GM18951 (cell line): ENCODE results near the gene IP6K1.

ENCODE experiments used
- POLR2A ChIP-seq: IDR thresholded peaks from 4 replicates; pipeline ENCODE4 v1.6.1; 2011; ENCODE audit warnings: mild to moderate bottlenecking; ENCODE audit not compliant: insufficient read length, insufficient read depth; ENCODE audit errors: extremely low read depth
- in situ Hi-C: fragments of 300-500 bp; cut with MboI; formaldehyde crosslinking; loops from one replicate; pipeline ENCODE4 v1.12.0; 2022; ENCODE audit warnings: low sequenced_read_pairs, mixed read lengths, inconsistent platforms; ENCODE audit not compliant: unreplicated experiment

The IP6K1 gene

DNA sequence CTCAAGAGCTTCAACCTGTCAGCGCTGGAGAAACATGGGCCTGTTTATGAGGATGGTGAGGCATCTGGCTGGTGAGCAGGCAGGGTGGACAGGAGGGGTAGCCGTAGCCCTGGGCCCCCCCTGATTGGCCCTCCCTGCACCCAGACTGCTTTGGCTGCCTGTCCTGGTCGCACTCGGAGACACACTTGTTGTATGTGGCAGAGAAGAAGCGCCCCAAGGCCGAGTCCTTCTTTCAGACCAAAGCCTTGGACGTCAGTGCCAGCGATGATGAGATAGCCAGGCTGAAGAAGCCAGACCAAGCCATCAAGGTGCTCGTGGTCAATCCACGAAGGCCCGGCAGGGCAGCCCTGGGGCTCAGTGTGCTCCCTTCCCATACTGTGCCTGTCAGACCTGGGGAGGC lies 110.4 kb downstream of the IP6K1 start:
- in situ Hi-C loops: no loop called here
- TF ChIP-seq POLR2A: no peak

DNA sequence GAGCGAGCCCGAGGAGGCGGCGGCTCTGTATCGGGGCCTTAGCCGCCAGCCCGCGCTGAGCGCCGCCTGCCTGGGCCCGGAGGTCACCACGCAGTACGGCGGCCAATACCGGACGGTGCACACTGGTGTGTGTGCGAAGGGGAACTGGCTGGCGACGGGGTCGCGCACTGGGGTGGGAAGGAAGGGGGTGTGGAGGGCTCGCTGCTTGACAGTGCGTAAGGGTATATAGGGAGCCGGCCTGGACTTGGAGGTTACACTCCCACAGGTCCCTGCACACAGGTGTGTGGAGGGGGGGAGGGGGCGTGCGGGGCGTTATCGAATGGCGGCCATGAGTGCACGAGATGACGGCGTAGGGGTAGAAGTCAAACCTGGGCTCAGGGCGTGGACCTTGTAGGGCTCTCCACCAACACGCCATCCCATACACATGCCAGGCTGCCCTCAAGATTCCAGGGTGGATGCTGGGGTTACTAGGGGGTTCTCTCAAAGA lies 111.8 kb downstream of the IP6K1 start:
- TF ChIP-seq POLR2A: no peak
- in situ Hi-C loops: no loop called here
